Measurements from ENCODE around the gene HNRNPU. TPM values are rescaled to one million over a fixed set of nuclear protein-coding genes. Genes with fewer than 3 reads are reported as not detected.

HNRNPU gene
- total RNA-seq, 1 donor from 2014 or later, result 427 TPM

Other genes starting within 250 kb of the HNRNPU start
- 25.9 TPM for gene DESI2, start 211.4 kb downstream of the HNRNPU start, total RNA-seq (ENCODE audit: unreplicated experiment)
- 35.3 TPM for gene COX20, start 28.9 kb downstream of the HNRNPU start, total RNA-seq (ENCODE audit: unreplicated experiment)